K562 (cell line): ENCODE measurements around the gene B4GALT5. TPM values are rescaled to one million over a fixed set of nuclear protein-coding genes. Genes with fewer than 3 reads are reported as not detected.

Experiments
- ATAC-seq: fragments of 200-7000 bp; cut with Tn5 transposase; 3 replicates; pipeline ENCODE4 v1.9.1; 2020; ENCODE audit warnings: moderate library complexity
- BruUV-seq: library from RNA; stranded (reverse); fragments of 400-500 nt; replicated peaks from 2 replicates; lab custom pipeline; 2021; lab: Mats Ljungman, UMichigan
- CTCF ChIA-PET: fragments of 300-600 bp; formaldehyde crosslinking; extraction: SDS; loops from one replicate; lab custom pipeline; 2021; ENCODE audit warnings: low intra/inter-chr PET ratio; lab: Yijun Ruan, JAX
- POLR2A ChIA-PET: fragments of 300-600, 350-650 bp; sonication (Branson Sonifier 250); formaldehyde crosslinking; extraction: SDS; loops from one replicate; lab custom pipeline; 2021; ENCODE audit warnings: antibody characterized with exemption, inconsistent platforms; lab: Yijun Ruan, JAX
- DNase-seq, 4 experiments: peaks; one replicate each; pipeline versions ENCODE4 v3.0.0 to v3.0.0-alpha.2; 2011 to 2018; ENCODE audit warnings: low spot score in 3 of 4, mixed read lengths in 3 of 4; ENCODE audit errors: extremely low read depth in 1 of 4
- FAIRE-seq: peaks from 2 replicates; lab custom pipeline; 2011; peaks lifted over from hg19 to GRCh38; lab: Jason Lieb, UNC
- H2AFZ ChIP-seq: 2 replicates; pipeline ENCODE4 v1.6.0; 2011; ENCODE audit warnings: low read depth, low read length, control low read depth, inconsistent platforms
- H3K27ac ChIP-seq: fragments of 200-600 bp; 3 replicates; pipeline ENCODE4 v1.8.0; 2011; ENCODE audit warnings: low read depth, mild to moderate bottlenecking, control low read depth, inconsistent platforms, low read length, moderate library complexity, mixed read lengths; ENCODE audit errors: extremely low read depth
- H3K27me3 ChIP-seq, 2 experiments: fragments of 300-600 bp in 1 of 2; 2 replicates in 1 of 2; 3 replicates in 1 of 2; pipeline versions ENCODE4 v1.6.0 to v1.8.0; 2011; ENCODE audit warnings: inconsistent platforms in 2 of 2, low read length in 2 of 2, mild to moderate bottlenecking in 1 of 2, mixed read lengths in 1 of 2, moderate library complexity in 1 of 2; ENCODE audit not compliant: control insufficient read depth in 2 of 2, insufficient read depth in 2 of 2
- H3K36me3 ChIP-seq: fragments of 300-600 bp; 3 replicates; pipeline ENCODE4 v1.8.0; 2011; ENCODE audit warnings: mild to moderate bottlenecking, low read length, inconsistent platforms; ENCODE audit not compliant: control insufficient read depth, insufficient read depth
- H3K4me1 ChIP-seq, 2 experiments: fragments of 200-600 bp in 1 of 2; replicated peaks in 1 of 2; 2 replicates in 1 of 2; 3 replicates in 1 of 2; pipeline versions ENCODE4 v1.5.1 to v1.8.0; 2011; ENCODE audit warnings: inconsistent platforms in 2 of 2, low read length in 2 of 2, mild to moderate bottlenecking in 1 of 2, mixed read lengths in 1 of 2, moderate library complexity in 1 of 2; ENCODE audit not compliant: control insufficient read depth in 2 of 2, insufficient read depth in 2 of 2
- H3K4me2 ChIP-seq: 2 replicates; pipeline ENCODE4 v1.6.1; 2011; ENCODE audit warnings: low read length, control low read depth, inconsistent platforms, mixed read lengths; ENCODE audit not compliant: insufficient read depth
- H3K4me3 ChIP-seq: fragments of 200-600 bp; sonication (generic), shearing (Covaris generic); 2 replicates; pipeline ENCODE4 v1.5.1; 2016; ENCODE audit warnings: control low read depth, inconsistent platforms
- H3K79me2 ChIP-seq: fragments of 200-600 bp; 3 replicates; pipeline ENCODE4 v1.8.0; 2011; ENCODE audit warnings: low read length, inconsistent platforms; ENCODE audit not compliant: control insufficient read depth, insufficient read depth
- H3K9ac ChIP-seq, 2 experiments: 2 replicates each; pipeline versions ENCODE4 v1.6.0 to v1.6.1; 2011; ENCODE audit warnings: low read depth in 2 of 2, low read length in 2 of 2, control low read depth in 1 of 2, inconsistent platforms in 1 of 2, mild to moderate bottlenecking in 1 of 2, mixed read lengths in 1 of 2; ENCODE audit not compliant: insufficient read depth in 1 of 2
- H3K9me1 ChIP-seq: one replicate; pipeline ENCODE4 v1.6.0; 2011; ENCODE audit warnings: inconsistent platforms, mild to moderate bottlenecking, low read length, moderate library complexity; ENCODE audit not compliant: control insufficient read depth, insufficient read depth
- H3K9me3 ChIP-seq: replicated peaks from 2 replicates; pipeline ENCODE4 v1.5.1; 2011; ENCODE audit warnings: low read depth, low read length, inconsistent platforms; ENCODE audit not compliant: control insufficient read depth, insufficient read depth
- H4K20me1 ChIP-seq: replicated peaks from 2 replicates; pipeline ENCODE4 v1.6.1; 2011; ENCODE audit warnings: low read length, inconsistent platforms, mixed read lengths; ENCODE audit not compliant: control insufficient read depth, insufficient read depth
- AFF1 ChIP-seq, 2 experiments: fragments of 450-650 bp; IDR thresholded peaks; 2 replicates each; pipeline ENCODE4 v1.6.1; 2018; ENCODE audit warnings: mild to moderate bottlenecking in 2 of 2, low read depth in 1 of 2; ENCODE audit not compliant: partially characterized antibody in 2 of 2
- DPF2 ChIP-seq: fragments of 450-650 bp; IDR thresholded peaks from 2 replicates; pipeline ENCODE4 v1.6.1; 2016
- KDM4B ChIP-seq, 2 experiments: fragments of 450-650 bp in 1 of 2; sonication (generic) in 1 of 2; IDR thresholded peaks; 2 replicates each; pipeline ENCODE4 v1.6.1; 2016 to 2017; ENCODE audit warnings: borderline replicate concordance in 2 of 2, antibody characterized with exemption in 1 of 2, low read depth in 1 of 2, mild to moderate bottlenecking in 1 of 2
- KHSRP ChIP-seq: fragments of 450-650 bp; IDR thresholded peaks from 2 replicates; pipeline ENCODE4 v1.6.1; 2017
- MBD2 ChIP-seq: sonication (generic); IDR thresholded peaks from 2 replicates; pipeline ENCODE4 v1.6.1; 2016; ENCODE audit warnings: low read depth, borderline replicate concordance
- NR3C1 ChIP-seq: sonication (generic); formaldehyde crosslinking; IDR thresholded peaks from 2 replicates; pipeline ENCODE4 v1.8.1; 2022; ENCODE audit warnings: missing genetic modification reagents
- SREBF2 ChIP-seq: sonication (generic); formaldehyde crosslinking; IDR thresholded peaks from 2 replicates; pipeline ENCODE4 v1.4.0; 2020; ENCODE audit warnings: mild to moderate bottlenecking, missing genetic modification reagents
- TCF3 ChIP-seq: sonication (generic); formaldehyde crosslinking; IDR thresholded peaks from 2 replicates; pipeline ENCODE4 v1.4.0; 2020; ENCODE audit warnings: mild to moderate bottlenecking, missing genetic modification reagents
- TFAP4 ChIP-seq: sonication (generic); formaldehyde crosslinking; IDR thresholded peaks from 2 replicates; pipeline ENCODE4 v1.8.0; 2022; ENCODE audit warnings: missing genetic modification reagents, mild to moderate bottlenecking, moderate library complexity, borderline replicate concordance
- THAP7 ChIP-seq: fragments of 250-450 bp; sonication (Bioruptor Pico); IDR thresholded peaks from 2 replicates; pipeline ENCODE4 v1.5.0; 2021
- ZBTB49 ChIP-seq: sonication (generic); formaldehyde crosslinking; IDR thresholded peaks from 2 replicates; pipeline ENCODE4 v1.8.0; 2022; ENCODE audit warnings: missing genetic modification reagents, mild to moderate bottlenecking, borderline replicate concordance
- ZNF146 ChIP-seq: IDR thresholded peaks from one replicate; pipeline ENCODE4 v1.6.1; 2018; ENCODE audit warnings: missing compliant biosample characterization; ENCODE audit not compliant: unreplicated experiment
- WGBS: fragments of 100-300 bp; shearing (Covaris generic); methylation state at CpG from one replicate; pipeline ENCODE4 v1.1.6; 2016; ENCODE audit warnings: low coverage, mixed read lengths; ENCODE audit not compliant: insufficient coverage; ENCODE audit errors: missing lambda C conversion rate; 5-methylcytosine and 5-hydroxymethylcytosine counted together
- in situ Hi-C: fragments of 300-500 bp; cut with MboI; formaldehyde crosslinking; loops from 4 replicates; pipeline ENCODE4 v1.15.0; 2018; ENCODE audit warnings: inconsistent platforms, mixed read lengths
- intact Hi-C: fragments of 100-400 bp; cut with micrococcal nuclease; formaldehyde crosslinking; loops from 2 replicates; pipeline ENCODE4 v1.14.2; 2022
- polyA plus RNA-seq, 8 experiments: library from polyadenylated mRNA; depleted of rRNA in 4 of 8; stranded (reverse) in 5 of 8; unstranded in 3 of 8; fragments of >200 nt; fragmentation: Nextera tagmentation in 2 of 8; fragmentation: Illumina TruSeq in 1 of 8; extraction: Ambion mirVana in 2 of 8; extraction: Trizol in 1 of 8; gene quantifications; 2 replicates each; pipeline versions ENCODE4 v1.2.1 to v1.2.3, GENCODE V29; 2011 to 2014; ENCODE audit warnings: inconsistent platforms in 1 of 8, missing spikeins in 1 of 8
- total RNA-seq, 7 experiments: library from RNA; depleted of rRNA in 6 of 7; stranded (reverse); fragments of >200 nt in 6 of 7; fragmentation: Illumina TruSeq in 2 of 7; extraction: Trizol in 2 of 7; gene quantifications; 2 replicates each; pipeline versions ENCODE4 v1.2.1 to v1.2.3, GENCODE V29; 2011 to 2021; ENCODE audit warnings: low replicate concordance in 1 of 7

The B4GALT5 gene
- total and polyA plus RNA-seq, 9 of the 15 experiments (the other 6 are each of a cell fraction or from before 2014, with no cell fraction given), result 8.5 to 32.6 (median 23.4) TPM

GRCh38 chr20:49699200-49699992 lies 14.3 kb downstream of the B4GALT5 start (continued):
- TF ChIP-seq KDM4B (IDR thresholded peaks at IDR 0.05; ENCODE audit: borderline replicate concordance in 2 of 2, low read depth in 1 of 2) (no peak), DPF2 (peak; percentile 80), AFF1 (IDR thresholded peaks at IDR 0.05; ENCODE audit: low read depth in 1 of 2, partially characterized antibody in 2 of 2) (no peak), ZNF146 (no peak), TCF3 (CRISPR knock-in tag) (no peak)

GRCh38 chr20:49698477-49698876 lies 15.2 kb downstream of the B4GALT5 start:
- Histone ChIP-seq H3K9me3 (no peaks in the 10 kb centered on the region), H3K27me3 (no peaks in the 10 kb centered on the region), H3K27ac (no peak overlapping the region), H3K9ac (0 out of 4 replicates have a peak overlapping the region, but pooled peaks of 1 of the 2 experiments have one; percentile 16), H3K4me2 (no peak overlapping the region), H3K4me3 (no peak overlapping the region), H2AFZ (no peak overlapping the region), H3K79me2 (peaks cover 99% of the 10 kb centered on the region), H3K4me1 (peaks cover 8 to 30% of the 10 kb centered on the region in 2 experiments; a peak in 4 of 5 replicates), H3K36me3 (peaks cover 2% of the 10 kb centered on the region; the same call in 2 of the 3 replicates), H3K9me1 (no peaks in the 10 kb centered on the region), H4K20me1 (peaks cover 8% of the 10 kb centered on the region)
- ATAC-seq (no peak), FAIRE-seq (no peak), DNase-seq (no peak)
- no TSS peak for BruUV-seq
- ChIA-PET CTCF (no interaction called here), POLR2A (interaction anchor here (0.8 kb wide), 1 partner anchor 10 kb away, joined by 3 read pairs; no protein-coding TSS in a partner anchor)
- in situ Hi-C loops (no loop called here), intact Hi-C loops (no loop called here)
- 84% methylated on average over 5 of the region's 5 CpGs for WGBS
- TF ChIP-seq TFAP4, result no peak
- TF ChIP-seq KHSRP, result no peak
- TF ChIP-seq MBD2, result no peak
- no peak for TF ChIP-seq NR3C1 (CRISPR knock-in tag)
- TF ChIP-seq SREBF2 (CRISPR knock-in tag), result no peak
- TF ChIP-seq ZBTB49 (CRISPR knock-in tag), result no peak
- no peak for TF ChIP-seq THAP7 (CRISPR knock-in tag)
